ENCODE results near the gene PPP1R12C.

Gene PPP1R12C

GRCh38 chr19:55146078-55146704 lies 28.8 kb upstream of the PPP1R12C start:
- no peak for DNase-seq

- DNase-seq = no peak
Measured at GRCh38 chr19:55145232-55145631, 27.8 kb upstream of the PPP1R12C start.

DNA sequence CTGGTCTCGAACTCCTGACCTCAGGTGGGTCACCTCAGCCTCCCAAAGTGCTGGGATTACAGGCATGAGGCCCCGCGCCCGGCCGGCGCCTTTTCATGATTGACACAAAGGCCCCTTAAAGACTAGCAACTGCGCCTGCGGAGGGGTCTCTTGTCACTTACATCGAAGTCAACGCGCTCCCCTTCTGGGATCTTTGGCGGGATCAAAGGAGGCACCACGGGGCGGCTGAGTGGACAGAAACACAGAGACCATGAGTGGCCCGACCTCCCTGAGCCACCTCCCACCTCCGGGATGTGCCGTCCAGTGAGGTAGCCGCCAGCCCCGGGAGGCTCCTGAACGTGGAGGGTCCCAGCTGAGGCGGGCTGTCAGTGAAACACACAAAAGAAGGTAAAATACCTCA lies 24.3 kb upstream of the PPP1R12C start:
- no peak for DNase-seq

GRCh38 chr19:55137915-55138314 lies 20.5 kb upstream of the PPP1R12C start:
- no peak for DNase-seq

DNA sequence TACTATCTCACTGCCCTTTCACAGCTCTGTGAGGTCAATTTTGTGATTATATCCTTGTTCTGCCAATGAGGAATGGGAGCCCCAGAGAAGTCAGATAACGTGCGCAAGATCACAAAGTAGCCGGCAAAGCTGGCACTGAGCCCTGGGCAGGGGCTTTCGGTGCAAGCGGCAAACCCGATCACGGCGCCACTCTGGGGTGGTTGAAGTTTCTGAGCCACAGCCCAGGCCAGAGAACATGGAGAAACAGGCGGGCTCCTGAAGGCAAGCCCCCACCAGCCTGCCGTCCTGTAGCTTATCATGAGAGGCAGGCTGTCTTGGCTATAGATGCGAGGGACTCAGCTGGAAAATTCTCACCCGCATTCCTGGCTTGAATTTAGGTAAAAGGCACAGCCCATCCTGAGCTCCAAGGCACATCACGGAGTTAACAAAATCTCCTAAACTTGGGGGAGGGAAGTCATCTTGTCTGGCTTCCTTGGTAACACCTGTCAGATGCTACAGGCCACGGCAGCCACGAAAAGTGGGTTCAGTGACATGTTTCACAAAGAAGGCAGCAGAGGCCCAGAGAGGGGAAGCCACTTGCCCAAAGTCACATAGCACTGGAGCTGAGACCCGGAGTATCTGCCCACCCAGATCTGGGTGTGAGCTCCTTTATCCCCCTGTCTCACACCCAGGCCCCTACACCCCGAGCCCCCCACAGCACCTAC lies 19.1 kb upstream of the PPP1R12C start:
- DNase-seq = no peak

DNA sequence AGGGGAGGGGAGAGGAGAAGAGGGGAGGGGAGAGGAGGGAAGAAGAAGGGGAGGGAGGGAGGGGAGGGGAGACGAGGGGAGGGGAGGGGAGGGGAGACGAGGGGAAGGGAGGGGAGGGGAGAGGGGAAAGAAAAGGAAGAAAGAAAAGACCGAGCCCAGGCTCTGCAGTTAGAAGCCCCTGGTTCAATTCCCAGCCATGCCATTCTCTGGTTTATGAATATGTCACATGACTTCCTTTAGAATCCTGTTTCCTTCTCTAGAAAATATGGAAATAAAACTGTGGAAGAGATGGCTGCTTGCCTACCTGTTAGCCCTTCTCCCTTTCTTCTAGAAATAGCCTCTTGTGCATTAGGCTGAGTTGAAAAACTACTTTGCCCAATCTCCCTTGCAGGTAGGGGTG lies 17.3 kb upstream of the PPP1R12C start:
- DNase-seq = no peak

DNA sequence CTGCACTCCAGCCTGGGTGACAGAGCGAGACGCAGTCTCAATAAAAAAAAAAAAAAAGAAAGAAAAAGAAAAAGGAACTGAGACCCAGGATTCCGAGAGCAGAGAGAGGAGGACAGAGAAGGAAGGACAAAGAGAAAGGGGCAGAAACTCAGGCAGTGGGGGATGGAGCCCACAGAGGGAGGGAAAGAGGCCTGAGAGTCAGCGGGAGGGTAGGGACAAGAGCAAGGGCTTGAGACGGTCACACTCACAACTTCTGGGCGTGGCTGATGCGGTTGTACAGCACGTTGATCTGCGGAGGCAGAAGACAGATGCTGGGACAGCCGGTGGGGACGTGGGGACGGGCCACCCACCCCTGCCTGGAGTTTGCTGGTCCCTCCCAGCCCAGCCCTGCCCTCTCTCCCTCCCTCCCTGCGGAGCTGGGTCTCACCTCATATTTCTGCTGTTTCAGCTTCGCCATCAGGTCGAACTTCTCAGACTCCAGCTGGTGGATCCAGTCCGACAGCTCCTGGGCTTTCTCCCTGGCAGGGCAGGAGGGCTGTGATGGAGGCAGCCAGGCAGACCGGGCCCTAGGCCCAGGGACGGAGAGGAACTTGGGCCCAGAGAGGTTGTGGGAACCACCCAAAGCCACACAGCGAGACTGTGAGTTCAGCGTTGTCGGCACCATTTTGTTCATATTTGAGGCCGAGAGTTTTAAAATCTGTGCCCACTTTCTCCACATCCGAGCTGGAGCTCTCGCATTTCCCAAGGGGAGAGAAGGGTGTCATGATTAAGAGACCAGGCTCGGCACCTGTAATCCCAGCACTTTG lies 16.4 kb upstream of the PPP1R12C start:
- DNase-seq = no peak

- DNase-seq = no peak
Measured at GRCh38 chr19:55132453-55133129, 15.2 kb upstream of the PPP1R12C start.

DNA sequence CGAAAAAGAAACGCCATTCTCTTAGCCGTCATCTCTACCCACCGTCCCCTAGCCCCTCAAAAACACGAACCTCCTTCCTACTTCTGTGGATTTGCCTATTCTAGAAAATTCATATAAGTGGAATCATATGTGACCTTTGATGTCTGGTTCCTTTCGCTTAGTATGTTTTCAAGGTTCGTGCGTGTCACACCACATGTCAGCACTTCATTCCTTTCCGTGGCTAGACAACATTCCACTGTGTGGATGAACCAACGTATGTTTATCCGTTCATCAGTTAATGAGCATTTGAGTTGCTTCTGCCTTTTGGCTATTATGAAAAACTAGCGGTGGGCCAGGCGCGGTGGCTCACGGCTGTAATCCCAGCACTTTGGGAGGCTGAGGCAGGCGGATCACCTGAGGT lies 14.0 kb upstream of the PPP1R12C start:
- no peak for DNase-seq

GRCh38 chr19:55119053-55119452 lies 1.6 kb upstream of the PPP1R12C start:
- peak in 1 of 2 donors; percentile 5 for DNase-seq

- DNase-seq = peak; percentile 17 to 26
Measured at GRCh38 chr19:55118401-55118991, 1.1 kb upstream of the PPP1R12C start.

GRCh38 chr19:55117663-55118391 lies 390 bp upstream of the PPP1R12C start:
- peak; percentile 97 to 98 for DNase-seq

DNA sequence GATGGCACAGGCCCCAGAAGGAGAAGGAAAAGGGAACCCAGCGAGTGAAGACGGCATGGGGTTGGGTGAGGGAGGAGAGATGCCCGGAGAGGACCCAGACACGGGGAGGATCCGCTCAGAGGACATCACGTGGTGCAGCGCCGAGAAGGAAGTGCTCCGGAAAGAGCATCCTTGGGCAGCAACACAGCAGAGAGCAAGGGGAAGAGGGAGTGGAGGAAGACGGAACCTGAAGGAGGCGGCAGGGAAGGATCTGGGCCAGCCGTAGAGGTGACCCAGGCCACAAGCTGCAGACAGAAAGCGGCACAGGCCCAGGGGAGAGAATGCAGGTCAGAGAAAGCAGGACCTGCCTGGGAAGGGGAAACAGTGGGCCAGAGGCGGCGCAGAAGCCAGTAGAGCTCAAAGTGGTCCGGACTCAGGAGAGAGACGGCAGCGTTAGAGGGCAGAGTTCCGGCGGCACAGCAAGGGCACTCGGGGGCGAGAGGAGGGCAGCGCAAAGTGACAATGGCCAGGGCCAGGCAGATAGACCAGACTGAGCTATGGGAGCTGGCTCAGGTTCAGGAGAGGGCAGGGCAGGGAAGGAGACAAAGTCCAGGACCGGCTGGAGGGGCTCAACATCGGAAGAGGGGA lies 1.1 kb downstream of the PPP1R12C start:
- peak; percentile 62 to 67 for DNase-seq

DNA sequence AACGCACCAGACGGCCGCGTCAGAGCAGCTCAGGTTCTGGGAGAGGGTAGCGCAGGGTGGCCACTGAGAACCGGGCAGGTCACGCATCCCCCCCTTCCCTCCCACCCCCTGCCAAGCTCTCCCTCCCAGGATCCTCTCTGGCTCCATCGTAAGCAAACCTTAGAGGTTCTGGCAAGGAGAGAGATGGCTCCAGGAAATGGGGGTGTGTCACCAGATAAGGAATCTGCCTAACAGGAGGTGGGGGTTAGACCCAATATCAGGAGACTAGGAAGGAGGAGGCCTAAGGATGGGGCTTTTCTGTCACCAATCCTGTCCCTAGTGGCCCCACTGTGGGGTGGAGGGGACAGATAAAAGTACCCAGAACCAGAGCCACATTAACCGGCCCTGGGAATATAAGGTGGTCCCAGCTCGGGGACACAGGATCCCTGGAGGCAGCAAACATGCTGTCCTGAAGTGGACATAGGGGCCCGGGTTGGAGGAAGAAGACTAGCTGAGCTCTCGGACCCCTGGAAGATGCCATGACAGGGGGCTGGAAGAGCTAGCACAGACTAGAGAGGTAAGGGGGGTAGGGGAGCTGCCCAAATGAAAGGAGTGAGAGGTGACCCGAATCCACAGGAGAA lies 1.9 kb downstream of the PPP1R12C start:
- DNase-seq = peak in 1 of 2 donors; percentile 16

GRCh38 chr19:55114566-55115145 lies 2.8 kb downstream of the PPP1R12C start:
- DNase-seq = no peak

DNA sequence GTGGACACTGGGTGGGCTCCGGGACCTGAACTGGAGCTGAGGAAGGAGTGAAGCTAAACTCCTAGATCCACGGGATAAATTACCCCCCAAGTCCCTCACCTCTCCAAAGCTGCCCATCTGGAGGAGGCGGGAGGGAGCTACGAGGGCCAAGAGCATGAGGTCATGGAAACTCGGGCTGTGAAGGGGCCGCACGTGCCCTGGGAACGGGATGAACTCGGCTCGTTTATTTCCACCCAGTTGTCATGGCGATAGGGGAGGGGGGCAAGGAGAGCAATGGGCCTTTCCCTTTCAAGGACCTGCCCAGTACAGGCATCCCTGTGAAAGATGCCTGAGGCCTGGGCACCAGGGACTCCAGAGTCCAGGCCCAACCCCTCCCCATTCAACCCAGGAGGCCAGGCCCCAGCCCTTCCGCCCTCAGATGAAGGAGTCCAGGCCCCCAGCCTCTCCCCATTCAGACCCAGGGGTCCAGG lies 3.8 kb downstream of the PPP1R12C start:
- no peak for DNase-seq

DNA sequence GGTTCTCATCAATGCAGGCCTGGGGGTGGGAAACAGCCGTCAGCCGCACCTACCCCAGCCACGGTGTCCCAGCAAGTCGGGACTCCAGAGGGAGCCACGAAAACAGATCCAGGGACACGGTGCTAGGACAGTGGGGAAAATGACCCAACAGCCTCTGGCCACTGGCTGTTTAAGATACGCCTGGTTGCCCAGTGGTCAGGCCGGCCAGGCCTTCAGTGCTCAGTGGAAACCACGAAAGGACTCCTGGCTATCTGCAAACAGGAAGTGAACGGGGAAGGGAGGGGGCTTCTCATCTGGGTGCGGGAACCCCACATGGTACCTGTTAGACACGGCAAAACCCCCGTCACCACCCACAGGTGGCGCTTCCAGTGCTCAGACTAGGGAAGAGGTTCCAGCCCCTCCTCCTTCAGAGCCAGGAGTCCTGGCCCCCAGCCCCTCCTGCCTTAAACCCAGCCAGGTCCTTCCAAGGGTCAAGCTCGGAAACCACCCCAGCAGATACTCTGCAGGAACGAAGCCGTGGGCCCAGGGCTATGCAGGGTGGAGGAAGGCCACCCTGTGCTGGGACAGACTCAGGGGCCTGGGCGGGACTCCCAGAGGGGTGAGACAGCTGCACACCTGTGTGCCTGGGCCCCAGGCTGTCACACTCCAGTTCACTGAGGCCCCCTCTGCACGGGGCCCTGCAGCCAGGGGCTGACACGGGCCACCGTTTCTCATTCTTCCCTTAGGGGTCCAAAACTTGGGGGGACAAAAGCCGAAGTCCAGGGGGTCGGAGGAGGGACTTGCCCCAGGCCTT lies 4.5 kb downstream of the PPP1R12C start:
- no peak for DNase-seq

- DNase-seq = no peak
Measured at GRCh38 chr19:55112246-55112776, 5.1 kb downstream of the PPP1R12C start.

GRCh38 chr19:55111238-55111831 lies 6.1 kb downstream of the PPP1R12C start:
- no peak for DNase-seq
